DOHH2 (cell line): ENCODE data around the gene BTBD19.

Experiments
- EZH2phosphoT487 ChIP-seq: fragments of 200-600 bp; sonication (generic); IDR thresholded peaks from 2 replicates; pipeline ENCODE4 v1.6.1; 2017; ENCODE audit warnings: borderline replicate concordance, mild to moderate bottlenecking, antibody characterized with exemption, low read length, moderate library complexity, mixed read lengths
- TF ChIP-seq, protein P1 (sequence below): fragments of 200-600 bp; sonication (generic); IDR thresholded peaks from one replicate; pipeline ENCODE4 v1.5.1; 2014; ENCODE audit warnings: antibody characterized with exemption, mild to moderate bottlenecking, low read depth, low read length; ENCODE audit not compliant: poor library complexity, severe bottlenecking

- TF ChIP-seq, protein P1, sequence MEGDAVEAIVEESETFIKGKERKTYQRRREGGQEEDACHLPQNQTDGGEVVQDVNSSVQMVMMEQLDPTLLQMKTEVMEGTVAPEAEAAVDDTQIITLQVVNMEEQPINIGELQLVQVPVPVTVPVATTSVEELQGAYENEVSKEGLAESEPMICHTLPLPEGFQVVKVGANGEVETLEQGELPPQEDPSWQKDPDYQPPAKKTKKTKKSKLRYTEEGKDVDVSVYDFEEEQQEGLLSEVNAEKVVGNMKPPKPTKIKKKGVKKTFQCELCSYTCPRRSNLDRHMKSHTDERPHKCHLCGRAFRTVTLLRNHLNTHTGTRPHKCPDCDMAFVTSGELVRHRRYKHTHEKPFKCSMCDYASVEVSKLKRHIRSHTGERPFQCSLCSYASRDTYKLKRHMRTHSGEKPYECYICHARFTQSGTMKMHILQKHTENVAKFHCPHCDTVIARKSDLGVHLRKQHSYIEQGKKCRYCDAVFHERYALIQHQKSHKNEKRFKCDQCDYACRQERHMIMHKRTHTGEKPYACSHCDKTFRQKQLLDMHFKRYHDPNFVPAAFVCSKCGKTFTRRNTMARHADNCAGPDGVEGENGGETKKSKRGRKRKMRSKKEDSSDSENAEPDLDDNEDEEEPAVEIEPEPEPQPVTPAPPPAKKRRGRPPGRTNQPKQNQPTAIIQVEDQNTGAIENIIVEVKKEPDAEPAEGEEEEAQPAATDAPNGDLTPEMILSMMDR: no peak
- TF ChIP-seq EZH2phosphoT487: no peak
These were observed 52.0 kb downstream of the BTBD19 start for GRCh38 chr1:44860331-44860730.
